HepG2 (cell line): ENCODE results near the gene FCN3. TPM values are rescaled to one million over a fixed set of nuclear protein-coding genes. Genes with fewer than 3 reads are reported as not detected.

Experiments used
- CBX5 ChIP-seq: sonication (generic); formaldehyde crosslinking; IDR thresholded peaks from 2 replicates; pipeline ENCODE4 v1.4.0; 2020; ENCODE audit warnings: missing genetic modification reagents, borderline replicate concordance
- GTF2F1 ChIP-seq: fragments of 150-350 bp; IDR thresholded peaks from 2 replicates; pipeline ENCODE4 v1.6.1; 2014; ENCODE audit warnings: low read length
- IRF1 ChIP-seq: sonication (generic); formaldehyde crosslinking; IDR thresholded peaks from 2 replicates; pipeline ENCODE4 v1.4.0; 2020; ENCODE audit warnings: low read depth, mild to moderate bottlenecking, missing genetic modification reagents
- KLF16 ChIP-seq, 2 experiments: sonication (generic) in 1 of 2; formaldehyde crosslinking in 1 of 2; IDR thresholded peaks; 2 replicates each; pipeline versions ENCODE4 v1.6.1 to v1.8.0; 2016 to 2023; ENCODE audit warnings: missing genetic modification reagents in 2 of 2, missing compliant biosample characterization in 1 of 2
- MYPOP ChIP-seq: sonication (generic); formaldehyde crosslinking; IDR thresholded peaks from 2 replicates; pipeline ENCODE4 v1.8.1; 2023; ENCODE audit warnings: mild to moderate bottlenecking, moderate library complexity, missing genetic modification reagents
- NR2C2 ChIP-seq: sonication (generic); formaldehyde crosslinking; IDR thresholded peaks from 2 replicates; pipeline ENCODE4 v1.4.0; 2020; ENCODE audit warnings: missing genetic modification reagents, mild to moderate bottlenecking, moderate library complexity, borderline replicate concordance
- PHB2 ChIP-seq: fragments of 450-650 bp; IDR thresholded peaks from 2 replicates; pipeline ENCODE4 v1.6.1; 2018; ENCODE audit not compliant: partially characterized antibody
- RFX3 ChIP-seq: IDR thresholded peaks from 2 replicates; pipeline ENCODE4 v1.6.1; 2016; ENCODE audit warnings: missing biosample characterization, missing genetic modification reagents
- SAFB2 ChIP-seq: sonication (generic); formaldehyde crosslinking; IDR thresholded peaks from 2 replicates; pipeline ENCODE4 v1.5.1; 2020; ENCODE audit warnings: missing genetic modification reagents, low read depth, mild to moderate bottlenecking, borderline replicate concordance
- SALL1 ChIP-seq: sonication (generic); formaldehyde crosslinking; IDR thresholded peaks from 2 replicates; pipeline ENCODE4 v1.8.0; 2022; ENCODE audit warnings: mild to moderate bottlenecking, missing genetic modification reagents
- TMF1 ChIP-seq: sonication (generic); formaldehyde crosslinking; IDR thresholded peaks from 2 replicates; pipeline ENCODE4 v1.8.1; 2022; ENCODE audit warnings: low read depth, missing genetic modification reagents
- TSC22D2 ChIP-seq: sonication (generic); formaldehyde crosslinking; IDR thresholded peaks from 2 replicates; pipeline ENCODE4 v1.5.1; 2020; ENCODE audit warnings: missing genetic modification reagents, mild to moderate bottlenecking, borderline replicate concordance
- ZC3H13 ChIP-seq: sonication (generic); formaldehyde crosslinking; IDR thresholded peaks from 2 replicates; pipeline ENCODE4 v1.8.1; 2023; ENCODE audit warnings: mild to moderate bottlenecking, missing genetic modification reagents, moderate library complexity
- ZFP62 ChIP-seq: sonication (generic); formaldehyde crosslinking; IDR thresholded peaks from 2 replicates; pipeline ENCODE4 v1.4.0; 2020; ENCODE audit warnings: missing genetic modification reagents
- ZNF280D ChIP-seq: sonication (generic); formaldehyde crosslinking; IDR thresholded peaks from 2 replicates; pipeline ENCODE4 v1.5.1; 2020; ENCODE audit warnings: mild to moderate bottlenecking, missing genetic modification reagents
- ZNF337 ChIP-seq: sonication (generic); formaldehyde crosslinking; IDR thresholded peaks from 2 replicates; pipeline ENCODE4 v1.5.1; 2020; ENCODE audit warnings: missing genetic modification reagents, low read depth, mild to moderate bottlenecking, borderline replicate concordance
- ZNF616 ChIP-seq: sonication (generic); formaldehyde crosslinking; IDR thresholded peaks from 2 replicates; pipeline ENCODE4 v1.5.0; 2020; ENCODE audit warnings: low read depth, mild to moderate bottlenecking, missing genetic modification reagents
- polyA plus RNA-seq, 8 experiments: library from polyadenylated mRNA; depleted of rRNA in 3 of 8; stranded (reverse) in 7 of 8; unstranded in 1 of 8; fragments of >200 nt; fragmentation: Illumina TruSeq in 4 of 8; extraction: Trizol in 4 of 8; gene quantifications; 2 replicates each; pipeline versions ENCODE4 v1.2.1 to v1.2.3, GENCODE V29; 2011 to 2016; ENCODE audit warnings: low read depth in 4 of 8, missing spikeins in 1 of 8, mixed read lengths in 1 of 8; ENCODE audit not compliant: insufficient read depth in 1 of 8
- total RNA-seq, 5 experiments: library from RNA; depleted of rRNA; stranded (reverse); fragments of >200 nt; fragmentation: Illumina TruSeq; extraction: Trizol; gene quantifications; 2 replicates each; pipeline ENCODE4 v1.2.3, GENCODE V29; 2016; ENCODE audit warnings: low read depth in 1 of 5

FCN3 gene
- total and polyA plus RNA-seq, 2 of the 13 experiments (the other 11 are each of a cell fraction or from before 2014, with no cell fraction given), result not detected

- no peak for TF ChIP-seq RFX3
- no peak for TF ChIP-seq NR2C2 (CRISPR knock-in tag)
- TF ChIP-seq MYPOP (CRISPR knock-in tag), result no peak
- no peak for TF ChIP-seq ZNF337
- no peak for TF ChIP-seq PHB2
- no peak for TF ChIP-seq IRF1 (CRISPR knock-in tag)
- TF ChIP-seq CBX5 (CRISPR knock-in tag), result no peak; the same call in 1 of the 2 replicates
- peak; percentile 56; the same call in 1 of the 2 replicates for TF ChIP-seq SALL1
- TF ChIP-seq ZFP62 (CRISPR knock-in tag), result no peak
- TF ChIP-seq ZNF280D (CRISPR knock-in tag), result no peak
- no peak for TF ChIP-seq GTF2F1
- no peak for TF ChIP-seq TSC22D2 (CRISPR knock-in tag)
- TF ChIP-seq SAFB2 (CRISPR knock-in tag), result 0 out of 2 replicates have a peak, but pooled peaks have one; percentile 52
- 0 out of 4 replicates have a peak, but pooled peaks of 1 of the 2 experiments have one; percentile 35 for TF ChIP-seq KLF16 (CRISPR knock-in tag; IDR thresholded peaks at IDR 0.05)
- no peak for TF ChIP-seq ZC3H13 (CRISPR knock-in tag)
- no peak for TF ChIP-seq TMF1
- TF ChIP-seq ZNF616, result no peak
Observed at GRCh38 chr1:27341525-27342252, 32.9 kb downstream of the FCN3 start, which contains the start of gene SYTL1 (continued).
